HG03521 (cell line): ENCODE data around the gene MGMT.

ENCODE experiments used
- ATAC-seq: cut with Tn5 transposase; IDR thresholded peaks from one replicate; pipeline ENCODE4 v1.9.1; 2021; ENCODE audit warnings: mild to moderate bottlenecking, moderate library complexity; ENCODE audit not compliant: unreplicated experiment

Gene MGMT

DNA sequence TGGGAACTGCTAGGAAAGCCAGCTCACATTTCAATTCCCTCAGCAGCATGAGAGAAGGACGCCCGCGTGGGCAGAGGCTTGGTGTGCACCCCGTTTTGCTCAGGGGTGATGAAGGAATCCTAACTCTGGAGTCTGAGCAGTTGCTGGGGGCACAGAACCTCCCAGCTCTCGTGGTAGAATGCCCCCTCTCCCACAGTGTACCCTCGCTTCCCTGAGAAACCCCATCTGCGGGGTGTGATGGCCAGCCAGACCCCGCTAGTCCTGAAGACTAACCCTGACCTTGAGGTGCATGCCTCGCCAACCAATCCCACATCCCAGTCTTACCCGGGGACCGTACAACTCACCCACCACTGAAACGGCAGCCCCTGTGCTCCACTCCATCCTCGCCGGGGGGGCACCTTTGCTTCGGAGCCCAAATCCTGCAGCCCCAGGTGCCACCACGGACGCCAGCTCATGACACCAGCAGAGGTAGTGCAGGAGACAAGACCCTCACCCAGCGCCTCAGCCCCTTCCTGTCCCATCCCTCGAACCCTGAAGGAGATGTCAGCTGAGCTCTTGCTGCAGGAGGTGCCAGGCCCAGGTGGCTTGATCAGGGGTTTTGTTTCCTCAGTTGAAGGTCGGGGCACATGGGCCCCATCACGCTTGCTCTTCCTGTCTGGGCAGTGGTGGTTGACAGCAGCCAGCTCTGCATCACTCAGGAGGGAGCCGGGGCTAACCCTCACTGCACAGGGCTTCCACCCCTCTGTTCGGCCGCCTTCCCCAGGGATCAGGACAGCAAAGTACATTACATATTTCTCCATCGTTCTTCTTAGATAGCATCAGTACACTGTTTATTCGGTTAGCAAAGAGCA lies 236.5 kb downstream of the MGMT start:
- no peak for ATAC-seq

DNA sequence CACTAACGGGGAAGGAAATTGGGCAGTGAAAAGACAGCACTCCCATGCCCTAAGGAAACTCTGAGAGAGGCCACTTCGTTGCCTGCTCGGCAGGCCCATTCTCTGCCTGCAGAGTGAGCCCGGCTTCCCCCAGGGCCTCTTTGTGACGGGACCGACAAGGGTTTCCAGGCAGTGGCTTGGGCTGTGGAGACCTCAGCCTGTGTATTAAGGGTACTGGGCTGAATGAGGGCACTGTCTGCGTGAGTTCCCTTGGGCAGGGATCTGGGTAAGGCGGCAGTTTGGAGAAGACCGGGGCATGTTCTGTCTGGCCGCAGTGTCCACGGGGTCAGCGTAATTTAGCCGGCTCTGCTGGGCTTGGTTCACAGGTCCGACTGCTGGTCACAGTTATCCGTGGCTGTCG lies 237.2 kb downstream of the MGMT start:
- ATAC-seq: no peak

DNA sequence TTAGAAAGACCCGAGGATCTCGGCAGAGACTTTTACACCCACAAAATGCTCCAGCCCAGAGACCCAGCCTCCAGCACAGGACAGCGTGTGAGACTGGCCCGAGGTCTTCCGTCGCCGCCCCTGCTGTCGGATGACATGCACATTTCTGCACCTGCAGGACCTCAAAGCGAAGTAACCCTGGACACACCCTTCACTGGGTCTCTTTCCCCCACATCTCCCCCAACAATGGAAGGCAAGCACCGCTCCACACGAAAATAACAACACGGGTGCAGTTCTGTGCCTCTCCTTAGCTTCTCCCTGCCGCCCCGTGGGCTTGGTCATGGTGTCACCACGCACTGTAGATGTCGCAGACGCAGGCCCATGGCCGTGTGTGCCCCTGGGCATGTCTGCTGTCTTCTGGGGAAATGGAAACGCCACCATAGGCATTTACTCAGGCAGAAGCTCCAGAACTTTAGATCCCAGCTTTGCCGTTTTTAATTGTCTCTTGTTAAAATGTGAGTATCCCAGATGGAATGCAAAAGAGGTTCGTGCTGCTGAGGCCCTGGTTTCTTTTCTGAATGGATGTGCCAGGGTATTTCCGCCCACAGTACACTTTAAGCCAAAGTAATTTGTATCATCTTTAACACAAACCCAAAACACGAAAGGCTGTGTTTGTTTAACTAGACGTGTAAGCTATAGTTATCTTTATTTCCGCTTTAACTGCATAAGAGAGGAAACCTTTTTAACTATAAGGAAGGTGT lies 237.9 kb downstream of the MGMT start:
- ATAC-seq: no peak

DNA sequence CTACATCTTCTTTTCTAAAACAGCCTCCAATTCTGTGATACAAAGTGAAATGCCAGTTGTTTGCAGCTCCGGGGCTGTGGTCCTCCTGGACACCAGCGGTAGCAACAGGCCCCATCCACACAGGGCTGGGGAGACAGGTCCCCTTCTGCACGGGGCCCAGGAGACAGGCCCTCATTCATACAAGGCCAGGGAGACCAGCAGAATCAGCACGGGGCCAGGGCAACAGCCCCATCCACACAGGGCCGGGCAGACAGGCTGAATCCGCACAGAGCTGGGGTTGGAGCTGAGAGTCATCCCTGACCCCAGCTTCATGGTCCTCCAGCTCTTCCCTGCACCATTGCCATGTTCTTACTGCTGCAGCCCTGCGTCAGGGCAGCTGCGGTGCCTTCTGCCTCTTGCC lies 238.6 kb downstream of the MGMT start:
- no peak for ATAC-seq

DNA sequence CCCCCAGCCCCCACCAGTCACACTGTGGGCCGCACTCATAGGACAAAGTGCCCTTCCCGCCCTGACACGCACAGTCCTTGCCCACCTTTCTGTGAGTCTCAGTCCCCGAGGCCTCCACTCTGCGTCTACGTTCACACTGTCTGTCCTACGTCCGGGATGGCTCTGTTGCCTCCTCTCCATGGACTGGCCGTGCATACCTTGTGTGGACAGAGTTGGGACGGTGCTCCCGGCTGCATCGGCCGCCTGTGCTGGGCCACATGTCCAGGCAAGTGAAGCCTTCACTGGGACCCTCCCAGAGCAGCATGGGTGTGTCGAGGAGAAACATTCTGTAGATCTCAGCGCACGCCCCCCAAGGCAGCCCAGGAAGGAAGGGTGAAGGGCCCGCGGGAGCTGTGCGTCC lies 239.0 kb downstream of the MGMT start:
- ATAC-seq: no peak

DNA sequence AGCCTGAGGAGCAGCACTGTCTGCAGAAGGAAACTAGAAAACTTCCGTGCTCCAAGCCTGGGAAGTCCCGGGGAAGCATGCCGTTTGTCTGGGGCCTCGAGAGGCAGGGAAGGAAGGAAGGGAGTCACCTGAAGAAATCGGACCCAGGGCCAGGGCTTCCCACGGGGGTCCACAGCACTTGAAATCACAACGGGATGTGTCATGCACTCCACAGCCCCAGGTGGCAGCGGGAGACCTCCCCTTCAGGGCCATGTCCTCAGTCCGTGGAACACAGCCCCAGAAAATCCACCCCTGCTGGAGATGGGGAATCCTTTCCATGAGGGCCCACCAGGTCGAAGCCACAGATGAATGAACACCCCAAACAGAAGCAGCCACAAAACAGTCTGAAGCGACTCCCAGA lies 239.5 kb downstream of the MGMT start:
- no peak for ATAC-seq

DNA sequence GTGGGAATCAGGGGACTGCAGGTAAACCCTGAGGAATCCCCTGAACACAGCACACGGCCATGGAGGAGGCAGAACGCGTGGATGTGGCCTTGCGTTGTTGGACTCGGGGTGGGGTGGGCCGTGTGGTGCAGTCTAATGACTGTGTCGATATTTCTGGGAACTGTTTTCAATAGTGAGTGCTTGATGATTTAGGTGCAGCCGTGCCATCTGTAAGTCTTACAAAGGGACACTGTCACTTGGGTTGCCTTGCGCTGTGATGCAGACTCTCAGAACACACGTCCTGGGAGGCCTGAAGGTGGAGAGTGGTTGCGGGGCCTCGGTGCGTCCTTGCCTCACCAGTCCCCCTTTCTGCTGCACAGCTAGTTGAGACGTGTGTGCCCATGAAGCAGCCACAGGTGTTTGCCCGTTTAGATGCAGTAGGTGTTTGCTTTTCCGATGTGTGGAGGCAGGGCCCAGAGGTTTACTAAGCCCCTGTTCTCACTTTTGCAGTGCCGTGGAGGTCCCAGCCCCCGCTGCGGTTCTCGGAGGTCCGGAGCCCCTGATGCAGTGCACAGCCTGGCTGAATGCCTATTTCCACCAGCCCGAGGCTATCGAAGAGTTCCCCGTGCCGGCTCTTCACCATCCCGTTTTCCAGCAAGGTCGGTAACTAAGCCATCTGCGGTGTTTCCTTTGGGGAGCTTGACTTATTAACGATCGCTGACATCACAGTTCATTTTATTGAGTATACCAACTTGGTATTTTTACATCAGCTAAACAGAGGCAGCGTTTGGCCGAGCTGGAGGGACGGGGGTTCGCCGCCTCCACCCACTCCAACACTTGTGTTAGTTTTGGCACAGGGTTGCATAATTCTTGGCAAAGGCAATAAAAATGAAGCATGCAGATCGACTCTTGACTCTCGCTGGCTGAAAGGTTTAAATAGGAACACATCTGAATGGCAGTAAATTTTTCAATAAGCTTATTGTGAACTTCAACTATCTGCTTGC lies 240.7 kb downstream of the MGMT start:
- no peak for ATAC-seq

DNA sequence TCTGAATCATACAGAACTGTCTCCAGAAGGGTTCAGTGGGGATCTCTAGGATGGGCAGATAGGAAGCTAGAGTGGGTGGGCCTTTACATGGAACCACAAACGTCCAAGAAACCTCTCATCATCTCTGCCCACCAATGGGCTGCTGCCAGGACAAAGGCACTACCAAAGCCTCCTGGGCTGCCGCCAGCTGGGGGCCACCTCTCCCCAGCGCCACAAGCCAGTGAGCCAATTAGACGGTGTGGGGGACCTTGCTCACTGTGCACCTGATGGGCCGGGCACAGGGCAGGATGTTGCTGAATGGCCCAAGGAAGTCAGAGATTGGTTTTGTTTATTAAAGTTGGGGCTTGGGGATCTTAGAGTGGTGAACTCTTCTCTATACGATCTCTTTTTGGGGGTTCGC lies 242.1 kb downstream of the MGMT start:
- no peak for ATAC-seq

DNA sequence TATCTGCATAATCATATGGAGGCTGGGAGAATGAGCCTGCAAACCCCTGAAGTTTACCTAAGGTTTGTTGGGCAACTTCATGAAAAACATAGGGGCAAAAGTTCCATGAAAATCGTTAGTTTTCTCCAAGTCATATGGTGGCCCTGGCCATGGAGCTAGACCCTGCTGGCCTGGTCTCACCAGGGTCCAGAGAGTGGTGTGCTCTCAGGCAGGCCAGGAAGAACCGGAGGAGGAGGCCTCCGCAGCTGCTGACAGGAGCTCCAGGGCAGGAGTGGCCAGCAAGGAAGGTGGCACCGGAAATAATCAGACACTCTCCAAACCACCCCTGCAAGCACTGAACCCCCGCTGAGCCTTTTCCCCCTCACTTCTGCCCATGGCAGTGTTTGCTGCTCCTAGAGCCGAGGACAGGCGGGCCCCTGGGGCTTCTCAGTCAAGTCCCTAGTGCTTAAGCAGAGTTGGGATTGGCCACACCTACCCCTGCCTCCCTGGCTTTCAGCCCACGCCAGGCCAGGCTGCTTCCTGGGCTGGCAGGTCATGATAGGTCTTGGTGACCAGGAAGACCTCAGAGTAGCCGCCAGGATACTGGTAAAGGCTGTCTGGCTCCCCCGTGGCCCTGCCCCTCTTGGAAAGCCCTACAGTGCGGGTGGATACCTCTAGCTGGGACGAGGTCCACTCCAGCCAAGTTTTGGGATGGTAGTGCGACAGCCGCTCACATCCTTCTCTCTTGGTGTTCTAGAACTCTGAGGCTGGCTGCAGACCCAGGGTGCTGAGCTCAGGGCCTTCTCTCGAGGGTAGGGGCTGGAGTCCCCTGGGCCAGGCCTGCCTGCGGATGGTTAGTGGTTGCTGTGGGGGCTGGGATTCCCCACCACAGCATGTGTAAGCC lies 242.8 kb downstream of the MGMT start:
- ATAC-seq: no peak

DNA sequence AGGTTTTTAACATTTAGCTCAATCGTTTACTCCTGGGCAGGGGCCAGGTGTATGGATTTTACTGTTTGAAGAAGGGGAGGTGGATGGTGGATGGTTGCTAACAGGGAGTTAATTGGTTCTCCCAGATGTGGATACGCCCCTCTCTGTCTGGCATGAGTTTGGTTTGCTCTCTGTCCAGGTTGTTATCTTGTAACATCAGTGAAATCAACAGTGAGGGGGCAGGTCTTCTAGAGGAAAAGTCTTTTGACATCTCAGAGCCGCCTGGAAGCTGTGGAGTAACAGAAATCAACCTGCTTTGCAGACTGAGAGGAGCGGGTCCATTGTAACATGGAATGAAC lies 243.4 kb downstream of the MGMT start:
- no peak for ATAC-seq

DNA sequence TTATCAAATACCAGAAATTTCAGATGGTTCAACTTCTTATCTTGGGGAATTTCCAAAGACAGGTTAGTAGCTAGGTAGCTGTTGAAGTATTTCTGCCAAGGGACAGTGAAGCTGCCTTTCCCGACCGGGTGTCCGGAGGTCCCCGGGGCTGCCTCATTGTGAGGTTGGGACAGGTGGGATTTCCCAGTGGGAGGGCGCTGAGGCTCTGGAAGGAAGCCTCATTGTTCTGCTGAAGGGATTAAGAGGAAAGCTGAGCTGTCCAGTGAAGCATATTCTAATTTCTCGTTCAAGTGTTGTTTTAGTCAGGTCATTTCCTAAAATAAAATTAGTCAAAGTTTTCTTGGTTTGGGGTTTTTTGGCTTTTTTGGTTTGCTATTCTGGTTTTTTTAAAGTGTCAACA lies 244.2 kb downstream of the MGMT start:
- ATAC-seq: no peak

DNA sequence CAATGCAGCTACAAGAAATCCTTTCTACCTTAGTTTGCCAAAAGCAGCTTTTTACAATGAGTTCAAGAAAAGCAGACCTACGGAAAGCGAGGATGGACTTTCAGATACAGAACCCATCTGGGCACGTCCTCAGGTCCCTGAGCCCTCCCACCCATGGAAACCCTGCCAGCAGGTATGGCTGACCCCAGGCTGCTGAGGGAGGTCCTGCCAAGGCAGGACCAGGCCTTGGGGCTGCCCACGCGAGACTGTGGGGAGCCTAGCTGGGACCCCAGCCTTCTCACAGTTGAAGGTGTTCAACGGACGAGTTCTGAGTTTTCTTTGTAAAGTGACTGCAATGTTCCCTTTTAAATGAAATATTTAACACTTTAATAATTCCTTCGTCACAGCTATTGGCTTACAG lies 245.0 kb downstream of the MGMT start:
- ATAC-seq: no peak

DNA sequence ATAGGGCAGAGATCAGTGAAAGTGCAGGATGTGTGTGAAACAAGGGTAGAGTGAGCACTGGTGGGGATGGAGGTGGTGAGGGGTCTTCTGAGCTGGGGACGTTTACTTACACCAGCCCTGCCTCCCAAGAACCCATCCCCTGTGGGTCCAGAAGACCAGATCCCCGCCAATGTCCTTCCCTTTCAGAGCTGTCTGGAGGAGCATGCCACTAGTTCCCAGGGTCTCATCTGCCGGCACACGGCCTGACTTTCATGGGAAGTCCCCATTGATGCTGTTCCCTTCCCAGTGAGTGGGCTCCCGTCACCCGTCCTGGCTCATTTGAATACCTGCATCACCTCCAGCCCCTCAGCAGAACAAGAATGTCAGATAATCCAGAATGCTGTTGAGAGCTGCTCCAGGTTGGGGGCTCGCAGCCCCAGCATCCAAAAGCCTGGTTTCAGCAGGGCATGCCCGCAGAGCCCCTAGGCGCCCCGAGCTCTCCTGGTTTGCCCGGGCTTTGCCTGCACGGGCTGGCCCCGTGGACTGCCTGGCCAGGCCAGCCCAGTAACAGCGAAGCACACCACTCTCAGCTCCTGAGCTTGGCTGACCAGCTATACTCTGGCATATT lies 246.7 kb downstream of the MGMT start:
- no peak for ATAC-seq

DNA sequence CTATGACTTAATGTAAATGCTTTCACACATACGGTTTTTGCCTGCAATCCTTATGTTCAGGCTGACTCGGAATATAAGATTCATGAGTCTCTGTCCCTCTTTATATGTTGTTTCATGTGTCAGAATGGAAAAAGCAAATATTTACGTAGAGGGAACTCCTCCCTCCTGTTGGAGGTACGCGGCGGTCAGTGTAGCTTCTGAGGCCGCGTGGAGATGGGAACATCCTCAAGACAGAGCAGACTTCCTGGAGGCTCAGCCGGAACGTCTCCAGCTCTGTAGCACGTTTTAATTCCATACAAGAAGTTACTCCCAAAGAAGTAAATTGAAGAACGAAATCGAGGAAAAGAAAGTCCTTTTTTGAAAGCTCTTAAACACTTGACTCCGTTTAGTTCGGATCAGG lies 248.8 kb downstream of the MGMT start:
- ATAC-seq: no peak

DNA sequence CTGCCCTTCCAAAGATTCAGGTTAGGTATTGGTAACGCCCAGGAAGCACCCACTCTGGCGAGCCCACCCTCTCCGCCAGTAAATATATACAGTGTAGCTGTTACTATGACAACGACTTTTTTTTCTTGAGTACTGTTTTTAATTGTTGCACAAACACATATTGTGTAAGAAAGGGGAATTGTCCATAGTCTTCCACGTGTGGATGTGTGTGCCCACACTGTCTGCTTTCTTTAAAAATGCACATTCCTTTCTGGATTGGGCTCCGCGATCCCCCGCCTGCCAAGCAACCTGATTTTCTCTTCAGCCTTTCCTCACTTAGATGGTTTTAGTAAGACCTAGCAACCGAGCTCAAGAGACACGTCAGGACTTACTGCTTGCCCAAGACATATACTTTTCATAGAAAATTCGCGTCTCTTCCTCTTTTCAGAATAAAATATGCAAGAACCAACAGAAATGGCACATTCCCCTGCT lies 249.2 kb downstream of the MGMT start:
- no peak for ATAC-seq

DNA sequence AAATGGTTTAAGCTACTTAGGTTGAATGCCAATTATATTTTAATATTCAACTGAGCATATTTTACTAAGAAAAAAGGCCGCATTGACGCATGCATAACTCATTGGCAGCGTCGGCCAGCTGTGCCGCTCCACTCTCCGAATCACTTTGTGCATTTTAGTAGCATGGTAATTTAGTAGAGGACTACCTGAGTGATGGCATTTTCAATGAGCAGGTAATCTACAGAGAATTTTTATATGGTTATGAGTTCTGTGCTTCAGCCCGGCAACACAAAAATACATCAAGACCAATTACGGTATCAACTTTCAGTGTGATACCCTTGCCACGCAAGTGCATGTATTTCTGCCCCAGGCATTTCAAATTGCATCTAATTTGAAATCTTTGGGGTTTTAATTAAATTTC lies 249.8 kb downstream of the MGMT start:
- ATAC-seq: no peak

DNA sequence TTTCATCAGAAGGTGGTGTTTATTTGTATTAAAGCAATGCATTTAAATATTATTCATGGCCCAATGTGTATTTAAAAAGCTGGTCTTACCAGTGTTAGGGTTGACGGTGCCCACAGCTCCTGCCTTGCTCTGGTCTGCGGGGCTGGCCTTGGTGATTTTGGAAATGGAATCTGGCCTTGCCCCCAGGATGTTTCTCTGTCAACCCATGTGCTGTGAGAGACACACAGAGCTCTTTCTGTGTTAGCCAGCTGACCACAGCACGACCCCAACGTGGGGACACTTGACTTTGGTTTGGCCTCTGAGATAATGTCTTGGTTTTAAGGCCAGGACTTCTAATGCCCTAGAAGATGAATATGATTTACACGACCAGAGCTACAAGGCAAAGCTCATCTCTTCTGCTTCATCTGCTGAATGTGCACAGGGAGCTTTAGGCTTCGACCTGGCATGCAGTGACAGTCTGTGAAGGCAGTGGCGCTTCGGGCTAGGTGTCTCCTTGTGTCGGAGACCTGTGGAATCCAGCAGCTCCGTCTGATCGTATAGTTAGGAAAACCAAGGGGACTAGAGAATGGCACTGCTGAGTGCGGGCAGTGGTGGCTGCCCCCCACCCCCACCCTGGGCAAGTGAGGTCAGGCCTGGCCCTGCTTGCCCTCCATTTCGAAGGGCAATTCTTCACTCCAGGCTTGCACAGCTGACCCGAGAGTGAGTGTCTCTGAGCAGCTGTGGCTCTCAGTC lies 250.9 kb downstream of the MGMT start:
- ATAC-seq: no peak

DNA sequence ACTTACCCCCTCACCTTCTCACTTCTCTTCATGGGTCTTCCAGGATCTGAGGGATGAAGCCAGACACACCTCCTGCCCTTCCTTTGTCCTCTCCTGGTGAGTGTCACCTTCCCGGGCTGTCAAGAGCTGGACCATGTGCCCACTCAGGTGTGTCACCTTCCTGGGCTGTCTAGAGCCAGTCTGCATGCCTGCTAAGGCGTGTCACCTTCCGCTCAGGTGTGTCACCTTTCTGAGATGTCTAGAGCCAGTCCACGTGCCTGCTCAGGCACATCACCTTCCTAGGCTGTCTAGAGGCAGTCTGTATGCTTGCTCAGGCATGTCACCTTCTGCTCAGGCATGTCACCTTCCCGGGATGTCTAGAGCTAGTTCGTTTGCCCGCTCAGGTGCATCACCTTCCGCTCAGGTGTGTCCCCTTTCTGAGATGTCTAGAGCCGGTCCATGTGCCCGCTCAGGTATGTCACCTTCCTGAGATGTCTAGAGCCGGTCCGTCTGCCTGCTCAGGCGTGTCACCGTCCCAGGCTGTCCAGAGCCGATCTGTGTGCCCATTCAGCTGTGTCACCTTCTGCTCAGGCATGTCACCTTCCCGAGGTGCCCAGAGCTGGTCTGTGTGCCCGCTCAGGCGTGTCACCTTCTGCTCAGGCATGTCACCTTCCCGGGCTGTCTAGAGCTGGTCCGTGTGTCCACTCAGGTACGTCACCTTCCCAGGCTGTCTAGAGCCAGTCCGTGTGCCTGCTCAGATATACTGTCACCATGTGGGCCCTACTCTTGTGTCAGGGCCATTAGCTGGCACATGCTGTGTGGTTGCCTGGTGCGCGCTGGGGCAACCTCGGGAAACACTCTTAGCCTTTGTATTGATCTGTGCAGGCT lies 251.7 kb downstream of the MGMT start:
- ATAC-seq: no peak
